Muscle layer of duodenum (tissue), 2 donors: ENCODE measurements around the gene TUBG1.
"Not testable (repeated sequence)": the region's sequence is repeated elsewhere in the genome, so short reads cannot be mapped to it uniquely, and the experiment has no call there.

ENCODE experiments used
- H3K27ac ChIP-seq: one replicate; pipeline ENCODE4 v1.7.0; 2013; ENCODE audit warnings: mild to moderate bottlenecking, low read length
- H3K27me3 ChIP-seq: one replicate; pipeline ENCODE4 v1.7.0; 2013; ENCODE audit warnings: low read depth, mild to moderate bottlenecking, control low read depth, low read length
- H3K36me3 ChIP-seq, 2 donors: one replicate each; pipeline ENCODE4 v1.7.0; 2013; ENCODE audit warnings: low read length in 2 of 2, control low read depth in 1 of 2, mild to moderate bottlenecking in 1 of 2; ENCODE audit not compliant: insufficient read depth in 2 of 2, control insufficient read depth in 1 of 2
- H3K4me1 ChIP-seq, 2 donors: one replicate each; pipeline ENCODE4 v1.7.0; 2013; ENCODE audit warnings: low read length in 2 of 2, mild to moderate bottlenecking in 2 of 2, control low read depth in 1 of 2, moderate library complexity in 1 of 2; ENCODE audit not compliant: insufficient read depth in 2 of 2, control insufficient read depth in 1 of 2
- H3K4me3 ChIP-seq, 2 donors: one replicate each; pipeline ENCODE4 v1.7.0; 2013; ENCODE audit warnings: low read length in 2 of 2, low read depth in 1 of 2, mild to moderate bottlenecking in 1 of 2
- H3K9me3 ChIP-seq, 2 donors: one replicate each; pipeline ENCODE4 v1.7.0; 2013; ENCODE audit warnings: low read length in 2 of 2, control low read depth in 1 of 2, mild to moderate bottlenecking in 1 of 2; ENCODE audit not compliant: control insufficient read depth in 1 of 2
- donor health status: healthy.

The TUBG1 gene

DNA sequence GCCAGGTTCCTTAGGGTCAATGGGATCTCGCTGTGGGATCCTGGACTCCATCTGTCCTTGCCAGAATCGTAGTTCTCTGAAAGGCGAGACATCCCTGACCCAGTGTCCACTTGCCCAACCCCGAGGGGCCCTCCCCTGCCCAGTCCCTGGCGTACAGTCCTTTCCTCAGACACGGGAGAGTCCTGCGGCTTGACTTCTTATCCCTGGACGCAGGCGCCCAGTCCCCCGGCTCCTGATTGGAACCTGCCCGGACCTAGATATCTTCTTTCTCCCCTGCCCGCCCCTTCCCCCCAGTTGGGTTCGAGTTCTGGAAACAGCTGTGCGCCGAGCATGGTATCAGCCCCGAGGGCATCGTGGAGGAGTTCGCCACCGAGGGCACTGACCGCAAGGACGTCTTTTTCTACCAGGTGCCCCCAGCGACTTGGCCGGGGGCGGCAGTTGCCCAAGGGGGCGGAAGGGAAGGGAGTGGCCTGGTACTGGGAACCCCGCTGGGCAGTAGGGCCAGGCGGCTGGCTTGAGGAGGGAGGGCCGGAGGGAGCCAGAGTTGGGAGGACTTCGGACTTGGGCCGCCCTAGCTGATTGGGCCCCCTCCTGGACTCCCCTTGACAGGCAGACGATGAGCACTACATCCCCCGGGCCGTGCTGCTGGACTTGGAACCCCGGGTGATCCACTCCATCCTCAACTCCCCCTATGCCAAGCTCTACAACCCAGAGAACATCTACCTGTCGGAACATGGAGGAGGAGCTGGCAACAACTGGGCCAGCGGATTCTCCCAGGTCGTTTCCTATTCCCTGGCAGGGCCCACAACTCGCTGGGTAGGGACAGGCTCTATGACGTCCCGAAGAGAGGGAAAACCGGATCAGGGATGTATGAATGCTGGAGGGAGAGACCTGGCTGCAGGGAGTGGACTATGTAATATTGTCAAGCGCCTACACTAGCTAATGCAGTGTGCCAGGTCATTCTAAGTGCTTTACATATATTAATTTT is 625 bp downstream of the TUBG1 start:
- peaks cover 0 to 28% of the 10 kb centered on the region in 2 donors for H3K4me1 ChIP-seq
- H3K9me3 ChIP-seq, H3K27me3 ChIP-seq: not testable (repeated sequence)
- H3K27ac ChIP-seq = peak overlapping the region; percentile 49
- peak overlapping the region; percentile 78 to 99 for H3K4me3 ChIP-seq
- peaks cover 19 to 34% of the 10 kb centered on the region in 2 donors for H3K36me3 ChIP-seq

DNA sequence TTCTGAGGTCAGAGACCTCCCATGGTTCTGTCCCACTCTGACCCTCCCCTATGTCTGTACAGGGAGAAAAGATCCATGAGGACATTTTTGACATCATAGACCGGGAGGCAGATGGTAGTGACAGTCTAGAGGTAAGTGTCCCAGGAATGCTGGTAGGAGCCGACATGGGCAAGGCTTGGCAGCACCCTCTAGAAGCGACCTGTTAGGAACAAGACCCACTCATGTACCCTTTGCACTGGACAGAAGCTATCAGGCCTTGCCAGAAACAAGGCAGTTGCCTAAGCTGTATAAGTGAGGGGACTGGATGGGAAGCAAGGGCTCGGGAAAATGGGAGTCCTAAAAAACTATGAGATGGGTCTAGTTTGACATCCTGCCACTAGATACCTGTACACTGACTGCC is 2.5 kb downstream of the TUBG1 start:
- H3K4me1 ChIP-seq = peaks cover 0 to 17% of the 10 kb centered on the region in 2 donors
- H3K9me3 ChIP-seq = no peaks in the 10 kb centered on the region
- H3K4me3 ChIP-seq = no peak overlapping the region
- H3K36me3 ChIP-seq = peaks cover 28 to 44% of the 10 kb centered on the region in 2 donors
- H3K27me3 ChIP-seq = no peaks in the 10 kb centered on the region
- no peak overlapping the region for H3K27ac ChIP-seq

DNA sequence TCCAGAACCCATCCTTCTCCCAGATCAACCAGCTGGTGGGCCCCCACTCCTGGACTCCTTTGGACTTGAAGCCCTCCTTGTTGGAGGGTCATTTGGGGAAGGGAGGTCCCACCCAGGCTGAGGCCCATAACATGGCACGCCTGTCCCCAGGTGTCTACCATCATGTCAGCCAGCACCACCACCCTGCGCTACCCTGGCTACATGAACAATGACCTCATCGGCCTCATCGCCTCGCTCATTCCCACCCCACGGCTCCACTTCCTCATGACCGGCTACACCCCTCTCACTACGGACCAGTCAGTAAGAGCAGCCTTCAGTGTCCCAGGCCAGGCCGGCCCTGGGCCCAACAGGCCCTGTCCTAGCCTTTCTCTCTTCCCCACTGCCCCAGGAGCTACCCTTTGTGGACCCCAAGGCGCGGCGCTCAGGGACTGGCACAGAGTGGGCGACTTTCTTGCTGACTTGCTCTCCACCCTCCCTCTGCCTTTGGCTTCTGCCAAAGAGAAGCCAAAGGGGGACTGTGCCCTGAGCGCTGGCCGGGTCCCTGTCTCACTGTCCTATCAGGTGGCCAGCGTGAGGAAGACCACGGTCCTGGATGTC is 4.3 kb downstream of the TUBG1 start:
- Histone ChIP-seq H3K9me3 (no peaks in the 10 kb centered on the region), H3K4me1 (peaks cover 0 to 15% of the 10 kb centered on the region in 2 donors), H3K27me3 (no peaks in the 10 kb centered on the region), H3K27ac (no peak overlapping the region), H3K36me3 (peaks cover 28 to 44% of the 10 kb centered on the region in 2 donors), H3K4me3 (no peak overlapping the region)

DNA sequence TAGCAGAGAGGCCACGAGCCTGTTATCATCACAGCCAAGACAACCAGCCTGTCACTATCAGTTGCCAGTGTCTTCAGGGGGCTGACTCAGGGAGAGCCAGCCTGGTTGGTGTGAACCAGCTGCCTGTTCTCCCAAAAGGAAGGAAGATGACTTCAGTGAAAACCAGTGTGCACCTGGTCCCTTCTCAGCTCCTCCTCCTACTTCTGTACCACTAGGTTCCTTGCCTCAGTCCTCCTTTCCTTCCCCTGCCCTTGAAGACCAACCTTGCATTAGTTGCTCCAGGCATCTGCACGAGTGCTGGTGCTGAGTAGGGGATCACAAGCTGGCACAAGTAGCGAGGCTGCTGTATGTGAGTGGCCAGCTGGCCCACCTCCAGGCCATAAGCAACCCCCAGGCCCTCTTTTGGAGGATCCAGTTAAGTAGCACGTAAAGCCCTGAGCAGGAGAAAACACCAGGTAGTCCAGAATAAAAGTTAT is 8.5 kb downstream of the TUBG1 start:
- no peak overlapping the region for H3K27ac ChIP-seq
- peaks cover 0 to 9% of the 10 kb centered on the region in 2 donors for H3K4me1 ChIP-seq
- H3K4me3 ChIP-seq = peak overlapping the region in 1 of 2 donors; percentile 35

DNA sequence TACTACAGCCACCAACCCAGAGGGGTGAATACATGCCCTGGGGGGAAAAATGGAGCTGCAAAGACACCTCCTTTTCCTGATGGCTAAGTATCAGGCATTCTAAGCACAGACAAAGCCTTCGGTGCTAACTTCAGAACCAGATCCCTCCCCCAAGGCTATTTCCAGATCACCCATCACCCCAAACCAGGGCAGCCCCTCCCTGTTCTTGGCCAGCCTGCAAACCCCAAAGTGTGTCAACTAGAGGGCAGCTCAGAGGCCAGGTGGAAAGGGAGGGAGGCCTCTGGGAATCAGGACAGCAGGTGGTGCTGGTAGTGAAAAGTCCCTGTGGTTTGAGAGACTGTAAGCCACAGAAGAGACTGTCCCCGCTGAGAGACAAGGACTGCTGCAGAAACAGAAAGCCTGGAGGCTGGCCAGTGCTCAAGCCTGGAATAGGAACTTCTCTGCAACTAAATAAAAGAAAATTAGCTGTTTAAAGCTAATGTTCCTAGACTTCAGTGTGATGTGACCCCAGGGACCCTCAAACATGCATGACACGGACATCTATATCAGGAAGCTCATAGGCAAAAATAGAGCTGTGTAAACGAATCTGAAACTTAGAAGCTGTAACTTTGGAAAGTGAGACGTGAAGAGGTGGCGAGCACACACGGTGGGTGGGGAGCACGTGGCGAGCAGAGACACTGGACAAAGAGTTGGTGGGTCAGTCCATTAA is 9.1 kb downstream of the TUBG1 start:
- Histone ChIP-seq H3K4me1 (peaks cover 0 to 9% of the 10 kb centered on the region in 2 donors), H3K27ac (no peak overlapping the region), H3K4me3 (peak overlapping the region; percentile 2 to 35), H3K27me3 (no peaks in the 10 kb centered on the region), H3K36me3 (peaks cover 15 to 25% of the 10 kb centered on the region in 2 donors), H3K9me3 (no peaks in the 10 kb centered on the region)

More for the DNA sequence above, 8.5 kb downstream of the TUBG1 start:
- Histone ChIP-seq H3K27me3 (no peaks in the 10 kb centered on the region), H3K36me3 (peaks cover 15 to 29% of the 10 kb centered on the region in 2 donors), H3K9me3 (no peaks in the 10 kb centered on the region)

DNA sequence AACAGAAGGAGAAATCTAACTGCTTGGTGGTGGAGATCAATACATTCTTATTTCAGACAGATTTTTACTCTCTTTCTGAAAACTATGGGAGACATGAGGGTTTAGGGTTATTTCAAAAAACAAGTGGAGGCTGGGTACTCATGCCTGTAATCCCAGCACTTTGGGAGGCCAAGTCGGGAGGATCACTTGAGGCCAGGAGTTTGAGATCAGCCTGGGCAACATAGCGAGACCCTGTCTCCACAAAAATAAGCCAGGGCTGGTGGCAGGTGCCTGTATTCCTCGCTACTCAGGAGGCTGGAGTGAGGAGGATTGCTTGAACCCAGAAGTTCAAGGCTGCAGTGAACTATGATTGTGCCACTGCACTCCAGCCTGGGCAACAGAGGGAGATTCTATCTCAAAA is 12.5 kb downstream of the TUBG1 start:
- not testable (repeated sequence) for H3K36me3 ChIP-seq, H3K27ac ChIP-seq, H3K9me3 ChIP-seq

DNA sequence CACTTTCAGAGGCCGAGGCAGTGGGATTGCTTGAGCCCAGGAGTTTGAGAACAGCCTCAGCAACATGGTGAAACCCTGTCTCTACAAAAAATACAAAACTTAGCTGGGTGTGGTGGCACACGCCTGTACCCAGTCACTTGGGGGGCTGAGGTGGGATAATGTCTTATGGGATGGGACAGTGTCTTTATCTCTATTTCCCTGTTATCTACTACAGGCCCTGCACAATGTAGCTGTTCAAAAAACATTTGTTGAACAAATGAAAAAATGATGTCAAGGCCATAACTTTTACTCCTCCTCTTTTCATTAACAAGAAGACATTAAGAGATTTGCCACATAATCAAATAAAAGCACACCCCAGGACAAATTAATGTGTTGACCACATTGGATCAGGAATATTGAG is 13.8 kb downstream of the TUBG1 start:
- peaks cover 0 to 5% of the 10 kb centered on the region in 2 donors for H3K4me1 ChIP-seq
- H3K36me3 ChIP-seq = no peaks in the 10 kb centered on the region
- H3K9me3 ChIP-seq = no peaks in the 10 kb centered on the region
- no peak overlapping the region for H3K4me3 ChIP-seq
- H3K27ac ChIP-seq = no peak overlapping the region
- H3K27me3 ChIP-seq = no peaks in the 10 kb centered on the region

More for the DNA sequence above, 12.5 kb downstream of the TUBG1 start:
- not testable (repeated sequence) for H3K27me3 ChIP-seq, H3K4me3 ChIP-seq, H3K4me1 ChIP-seq

DNA sequence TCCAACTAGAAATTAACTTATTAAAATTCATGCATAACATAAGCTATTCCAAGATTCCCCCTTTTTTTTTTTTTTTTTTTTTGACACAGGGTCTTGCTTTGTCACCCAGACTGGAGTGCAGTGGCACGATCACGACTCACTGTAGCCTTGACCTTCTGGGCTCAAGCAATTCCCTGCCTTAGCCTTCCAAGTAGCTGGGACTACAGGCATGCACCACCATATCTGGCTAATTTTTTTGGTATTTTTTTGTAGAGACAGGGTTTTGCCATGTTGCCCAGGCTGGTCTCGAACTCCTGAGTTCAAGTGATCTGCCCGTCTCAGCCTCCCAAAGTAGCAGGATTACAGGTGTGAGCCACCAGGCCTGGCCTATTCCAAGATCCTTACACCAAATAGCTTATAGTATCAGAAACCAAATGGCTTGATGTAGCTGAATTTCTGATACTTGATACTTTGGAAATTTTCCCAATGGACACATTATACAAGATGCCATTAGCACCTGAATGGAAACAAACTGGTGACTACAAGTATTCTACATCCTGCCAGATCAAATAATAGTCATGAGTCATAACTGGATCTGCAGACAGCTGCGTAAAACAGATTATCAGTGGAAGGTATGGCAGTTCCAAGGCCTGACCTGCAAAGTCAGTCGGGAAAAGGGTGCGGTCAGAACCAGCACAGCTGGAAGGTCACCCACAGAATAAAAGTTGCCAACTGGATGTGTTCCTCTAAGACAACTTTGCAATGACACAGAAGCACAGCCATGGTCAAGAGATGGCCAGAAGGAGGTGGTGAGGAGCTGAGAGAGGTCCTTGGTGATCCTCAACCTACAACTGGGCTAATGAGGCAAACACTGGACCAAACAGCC is 14.5 kb downstream of the TUBG1 start:
- no peaks in the 10 kb centered on the region for H3K9me3 ChIP-seq
- H3K36me3 ChIP-seq = no peaks in the 10 kb centered on the region
- no peak overlapping the region for H3K4me3 ChIP-seq
- H3K27me3 ChIP-seq = no peaks in the 10 kb centered on the region
- H3K4me1 ChIP-seq = no peaks in the 10 kb centered on the region
- no peak overlapping the region for H3K27ac ChIP-seq

DNA sequence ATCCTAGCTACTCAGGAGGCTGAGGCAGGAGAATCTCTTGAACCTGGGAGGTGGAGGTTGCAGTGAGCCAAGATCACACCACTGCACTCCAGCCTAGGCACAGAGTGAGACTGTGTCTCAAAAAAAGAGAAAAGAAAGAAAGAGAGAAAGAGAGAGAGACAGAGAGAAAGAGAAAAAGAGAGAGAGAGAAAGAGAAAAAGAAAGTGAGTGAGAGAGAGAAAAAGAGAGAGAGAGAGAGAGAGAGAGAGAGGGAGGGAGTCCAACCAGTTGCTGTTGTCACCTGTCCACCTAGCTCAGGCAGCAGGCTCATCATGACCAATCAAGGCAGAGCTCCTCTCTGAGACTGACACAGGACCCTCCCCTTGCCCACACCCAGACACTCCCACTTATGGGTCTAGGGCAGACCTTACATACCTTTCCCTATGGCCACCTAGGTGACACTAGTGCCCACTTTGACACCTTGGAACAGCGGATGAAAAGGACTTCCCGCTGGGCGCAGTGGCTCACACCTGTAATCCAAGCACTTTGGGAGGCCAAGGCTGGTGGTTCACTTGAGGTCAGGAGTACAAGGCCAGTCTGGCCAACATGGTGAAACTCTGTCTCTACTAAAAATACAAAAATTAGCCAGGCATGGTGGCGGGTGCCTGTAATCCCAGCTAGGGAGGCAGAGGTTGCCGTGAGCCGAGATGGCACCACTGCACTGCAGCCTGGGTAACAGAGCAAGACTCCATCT is 17.7 kb downstream of the TUBG1 start:
- H3K27ac ChIP-seq, H3K4me1 ChIP-seq, H3K4me3 ChIP-seq, H3K27me3 ChIP-seq, H3K36me3 ChIP-seq, H3K9me3 ChIP-seq: not testable (repeated sequence)

DNA sequence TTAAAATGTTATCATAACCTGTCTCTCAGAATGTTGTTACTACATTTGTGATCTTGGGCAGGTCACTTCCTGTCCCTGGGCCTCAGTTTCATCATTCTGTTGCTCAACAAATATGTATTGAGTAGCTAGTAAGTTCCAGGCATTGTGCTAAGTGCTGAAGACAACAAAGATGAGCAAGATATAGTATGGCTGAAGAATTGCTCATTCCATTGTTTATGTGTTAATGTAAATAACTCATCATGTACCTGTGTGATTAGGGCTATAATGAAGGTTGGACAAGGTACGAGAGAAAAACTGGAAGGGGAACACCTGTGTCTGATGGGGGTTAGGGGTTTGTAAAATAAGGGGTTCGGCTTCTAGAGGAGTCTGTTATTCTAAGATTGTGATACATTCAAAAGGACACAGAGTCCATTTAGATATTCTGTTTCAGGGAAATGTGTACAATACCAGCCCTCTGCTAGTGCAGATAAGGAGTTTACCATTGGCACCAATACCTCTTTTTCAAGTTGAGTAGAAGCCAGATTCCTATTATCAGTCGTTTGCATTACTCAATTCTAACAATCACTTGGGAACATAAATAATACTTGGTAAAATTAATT is 20.0 kb downstream of the TUBG1 start:
- Histone ChIP-seq H3K4me1 (no peaks in the 10 kb centered on the region), H3K9me3 (no peaks in the 10 kb centered on the region), H3K36me3 (no peaks in the 10 kb centered on the region), H3K4me3 (no peak overlapping the region), H3K27me3 (no peaks in the 10 kb centered on the region), H3K27ac (no peak overlapping the region)
